ENCODE data around the gene IFI27L1. TPM values are rescaled to one million over a fixed set of nuclear protein-coding genes. Genes with fewer than 3 reads are reported as not detected.

Gene IFI27L1
- polyA plus RNA-seq, 1 donor from 2014 or later = 37.9 TPM

DNA sequence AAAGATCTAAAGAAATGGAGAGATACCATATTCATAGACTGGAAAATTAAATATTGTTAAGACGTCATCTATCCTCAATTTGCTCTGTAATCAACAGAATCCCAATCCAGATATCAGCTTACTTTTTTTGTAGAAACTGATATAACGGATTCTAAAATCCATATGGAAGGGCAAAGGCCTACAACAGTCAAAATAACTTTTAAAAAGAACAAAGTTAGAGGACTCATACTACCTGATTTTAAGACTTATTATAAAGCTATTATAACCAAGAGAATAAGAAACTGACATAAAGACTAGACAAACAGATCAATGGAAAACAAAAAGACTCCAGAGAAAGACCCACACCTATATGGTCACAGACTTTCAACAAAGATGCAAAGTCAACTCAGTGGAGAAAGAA is 6.1 kb upstream of the IFI27L1 start:
- H3K4me2 ChIP-seq (ENCODE audit: low read length) = no peak overlapping the region
- TF ChIP-seq POLR2AphosphoS5 (IDR thresholded peaks at IDR 0.05) (no peak), TAF1 (IDR thresholded peaks at IDR 0.05; ENCODE audit: low read depth) (no peak), EZH2 (IDR thresholded peaks at IDR 0.05; ENCODE audit: borderline replicate concordance, insufficient read depth, low read length, poor library complexity, severe bottlenecking) (no peak), MXI1 (conservative IDR thresholded peaks at IDR 0.05; ENCODE audit: poor library complexity, severe bottlenecking) (no peak), SMC3 (conservative IDR thresholded peaks at IDR 0.05; ENCODE audit: poor library complexity) (no peak), EP300 (conservative IDR thresholded peaks at IDR 0.05; ENCODE audit: poor library complexity, severe bottlenecking) (no peak), RAD21 (conservative IDR thresholded peaks at IDR 0.05) (no peak)
- TF ChIP-seq, protein P1, sequence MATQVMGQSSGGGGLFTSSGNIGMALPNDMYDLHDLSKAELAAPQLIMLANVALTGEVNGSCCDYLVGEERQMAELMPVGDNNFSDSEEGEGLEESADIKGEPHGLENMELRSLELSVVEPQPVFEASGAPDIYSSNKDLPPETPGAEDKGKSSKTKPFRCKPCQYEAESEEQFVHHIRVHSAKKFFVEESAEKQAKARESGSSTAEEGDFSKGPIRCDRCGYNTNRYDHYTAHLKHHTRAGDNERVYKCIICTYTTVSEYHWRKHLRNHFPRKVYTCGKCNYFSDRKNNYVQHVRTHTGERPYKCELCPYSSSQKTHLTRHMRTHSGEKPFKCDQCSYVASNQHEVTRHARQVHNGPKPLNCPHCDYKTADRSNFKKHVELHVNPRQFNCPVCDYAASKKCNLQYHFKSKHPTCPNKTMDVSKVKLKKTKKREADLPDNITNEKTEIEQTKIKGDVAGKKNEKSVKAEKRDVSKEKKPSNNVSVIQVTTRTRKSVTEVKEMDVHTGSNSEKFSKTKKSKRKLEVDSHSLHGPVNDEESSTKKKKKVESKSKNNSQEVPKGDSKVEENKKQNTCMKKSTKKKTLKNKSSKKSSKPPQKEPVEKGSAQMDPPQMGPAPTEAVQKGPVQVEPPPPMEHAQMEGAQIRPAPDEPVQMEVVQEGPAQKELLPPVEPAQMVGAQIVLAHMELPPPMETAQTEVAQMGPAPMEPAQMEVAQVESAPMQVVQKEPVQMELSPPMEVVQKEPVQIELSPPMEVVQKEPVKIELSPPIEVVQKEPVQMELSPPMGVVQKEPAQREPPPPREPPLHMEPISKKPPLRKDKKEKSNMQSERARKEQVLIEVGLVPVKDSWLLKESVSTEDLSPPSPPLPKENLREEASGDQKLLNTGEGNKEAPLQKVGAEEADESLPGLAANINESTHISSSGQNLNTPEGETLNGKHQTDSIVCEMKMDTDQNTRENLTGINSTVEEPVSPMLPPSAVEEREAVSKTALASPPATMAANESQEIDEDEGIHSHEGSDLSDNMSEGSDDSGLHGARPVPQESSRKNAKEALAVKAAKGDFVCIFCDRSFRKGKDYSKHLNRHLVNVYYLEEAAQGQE (IDR thresholded peaks at IDR 0.05; ENCODE audit: borderline replicate concordance) = no peak
- TF ChIP-seq, protein P2, sequence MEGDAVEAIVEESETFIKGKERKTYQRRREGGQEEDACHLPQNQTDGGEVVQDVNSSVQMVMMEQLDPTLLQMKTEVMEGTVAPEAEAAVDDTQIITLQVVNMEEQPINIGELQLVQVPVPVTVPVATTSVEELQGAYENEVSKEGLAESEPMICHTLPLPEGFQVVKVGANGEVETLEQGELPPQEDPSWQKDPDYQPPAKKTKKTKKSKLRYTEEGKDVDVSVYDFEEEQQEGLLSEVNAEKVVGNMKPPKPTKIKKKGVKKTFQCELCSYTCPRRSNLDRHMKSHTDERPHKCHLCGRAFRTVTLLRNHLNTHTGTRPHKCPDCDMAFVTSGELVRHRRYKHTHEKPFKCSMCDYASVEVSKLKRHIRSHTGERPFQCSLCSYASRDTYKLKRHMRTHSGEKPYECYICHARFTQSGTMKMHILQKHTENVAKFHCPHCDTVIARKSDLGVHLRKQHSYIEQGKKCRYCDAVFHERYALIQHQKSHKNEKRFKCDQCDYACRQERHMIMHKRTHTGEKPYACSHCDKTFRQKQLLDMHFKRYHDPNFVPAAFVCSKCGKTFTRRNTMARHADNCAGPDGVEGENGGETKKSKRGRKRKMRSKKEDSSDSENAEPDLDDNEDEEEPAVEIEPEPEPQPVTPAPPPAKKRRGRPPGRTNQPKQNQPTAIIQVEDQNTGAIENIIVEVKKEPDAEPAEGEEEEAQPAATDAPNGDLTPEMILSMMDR (IDR thresholded peaks at IDR 0.05; ENCODE audit: poor library complexity, severe bottlenecking) = no peak
- H3K36me3 ChIP-seq (ENCODE audit: insufficient read depth, low read length) = peaks cover 15% of the 10 kb centered on the region
- no peaks in the 10 kb centered on the region for H3F3A ChIP-seq (ENCODE audit: insufficient read depth, low read length, poor library complexity, severe bottlenecking)
- H2AFZ ChIP-seq (ENCODE audit: low read depth, low read length) = no peak overlapping the region
- H3K9me3 ChIP-seq (ENCODE audit: low read length) = no peaks in the 10 kb centered on the region
- H3K79me2 ChIP-seq (replicated peaks; ENCODE audit: insufficient read depth, low read length) = peaks cover 86% of the 10 kb centered on the region
- H3K9me2 ChIP-seq (ENCODE audit: insufficient read depth, low read length) = no peaks in the 10 kb centered on the region
- no peaks in the 10 kb centered on the region for H3K27me3 ChIP-seq (ENCODE audit: insufficient read depth, low read depth, low read length)
- no peak overlapping the region for H3K27ac ChIP-seq (ENCODE audit: low read length)
- peak overlapping the region; percentile 91 for H3K4me3 ChIP-seq (ENCODE audit: low read length)
- no peak overlapping the region for H3K9ac ChIP-seq (ENCODE audit: low read length)
- H4K20me1 ChIP-seq (ENCODE audit: insufficient read depth) = no peaks in the 10 kb centered on the region

DNA sequence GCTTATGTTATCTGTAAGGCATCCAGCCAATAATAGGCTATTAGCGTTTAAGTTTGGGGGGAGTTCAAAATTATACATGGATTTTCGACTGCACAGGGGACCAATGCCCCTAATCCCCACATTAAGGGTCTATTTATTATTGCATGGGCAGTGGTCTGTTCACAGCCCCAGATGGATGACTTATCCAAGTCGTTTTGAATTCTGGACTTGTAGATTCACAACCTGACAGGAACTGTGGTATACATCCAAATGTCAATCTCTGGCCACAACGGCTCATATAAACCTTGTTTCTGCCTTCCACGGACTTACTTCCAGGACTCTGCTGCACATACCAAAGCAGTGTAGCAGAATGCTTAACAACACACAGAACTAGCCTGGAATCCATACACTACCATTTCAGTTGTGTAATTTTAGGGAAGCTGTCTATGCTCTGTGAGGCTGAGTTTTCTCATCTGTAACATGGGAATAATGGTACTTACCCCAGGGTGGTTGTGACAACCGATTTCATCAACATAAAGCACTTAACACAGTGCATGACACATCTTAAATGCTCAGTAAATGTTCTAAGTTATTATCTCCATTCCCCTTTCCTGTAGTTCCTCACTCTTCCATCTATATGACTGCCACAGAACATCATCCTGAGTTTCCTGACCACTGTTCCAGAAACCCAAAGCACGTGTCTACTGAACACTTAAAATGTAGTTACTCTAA is 3.8 kb upstream of the IFI27L1 start:
- no peak overlapping the region for H3K27ac ChIP-seq (ENCODE audit: low read length)

More for the DNA sequence above, 3.8 kb upstream of the IFI27L1 start:
- Histone ChIP-seq H3K36me3 (ENCODE audit: insufficient read depth, low read length) (peaks cover 15% of the 10 kb centered on the region), H3K9ac (ENCODE audit: low read length) (no peak overlapping the region), H3K27me3 (ENCODE audit: insufficient read depth, low read depth, low read length) (no peaks in the 10 kb centered on the region), H3F3A (ENCODE audit: insufficient read depth, low read length, poor library complexity, severe bottlenecking) (no peaks in the 10 kb centered on the region), H3K4me2 (ENCODE audit: low read length) (peak overlapping the region; percentile 50), H4K20me1 (ENCODE audit: insufficient read depth) (no peaks in the 10 kb centered on the region), H3K9me2 (ENCODE audit: insufficient read depth, low read length) (no peaks in the 10 kb centered on the region), H3K9me3 (ENCODE audit: low read length) (no peaks in the 10 kb centered on the region), H2AFZ (ENCODE audit: low read depth, low read length) (no peak overlapping the region), H3K4me3 (ENCODE audit: low read length) (peak overlapping the region; percentile 91), H3K79me2 (replicated peaks; ENCODE audit: insufficient read depth, low read length) (peaks cover 89% of the 10 kb centered on the region)
- TF ChIP-seq, protein P1 (IDR thresholded peaks at IDR 0.05; ENCODE audit: borderline replicate concordance) = no peak
- no peak for TF ChIP-seq EZH2 (IDR thresholded peaks at IDR 0.05; ENCODE audit: borderline replicate concordance, insufficient read depth, low read length, poor library complexity, severe bottlenecking)
- TF ChIP-seq POLR2AphosphoS5 (IDR thresholded peaks at IDR 0.05) = no peak
- no peak for TF ChIP-seq TAF1 (IDR thresholded peaks at IDR 0.05; ENCODE audit: low read depth)
- TF ChIP-seq, protein P2 (IDR thresholded peaks at IDR 0.05; ENCODE audit: poor library complexity, severe bottlenecking) = no peak
- no peak for TF ChIP-seq EP300 (conservative IDR thresholded peaks at IDR 0.05; ENCODE audit: poor library complexity, severe bottlenecking)
- no peak for TF ChIP-seq MXI1 (conservative IDR thresholded peaks at IDR 0.05; ENCODE audit: poor library complexity, severe bottlenecking)
- no peak for TF ChIP-seq SMC3 (conservative IDR thresholded peaks at IDR 0.05; ENCODE audit: poor library complexity)
- TF ChIP-seq RAD21 (conservative IDR thresholded peaks at IDR 0.05) = no peak

Data from neural cell (in vitro differentiated cells).